Endometrial microvascular endothelial cells (primary cell): ENCODE measurements around the gene TENT4B. TPM values are rescaled to one million over a fixed set of nuclear protein-coding genes. Genes with fewer than 3 reads are reported as not detected.
"Not testable (repeated sequence)": the region's sequence is repeated elsewhere in the genome, so short reads cannot be mapped to it uniquely, and the experiment has no call there.

ENCODE experiments used
- in situ Hi-C: cut with HindIII; loops from 2 replicates; pipeline ENCODE4 v1.10.0; 2017; ENCODE audit warnings: low sequenced_read_pairs, low pct_unique_long_range_greater_than_20kb; ENCODE audit errors: inconsistent ontology term
- total RNA-seq: library from RNA; depleted of rRNA; stranded (reverse); fragments of >200 nt; gene quantifications from one replicate; pipeline ENCODE4 v1.2.3, GENCODE V29; 2015; ENCODE audit errors: inconsistent ontology term

The TENT4B gene
- total RNA-seq, 1 donor from 2014 or later = 10.8 TPM

GRCh38 chr16:50215680-50216079 is 62.6 kb downstream of the TENT4B start:
- in situ Hi-C loops = loop anchor here (25.0 kb wide), 1 partner anchor 103 kb away; no protein-coding TSS in a partner anchor

GRCh38 chr16:50216231-50216630 is 63.1 kb downstream of the TENT4B start:
- in situ Hi-C loops = loop anchor here (25.0 kb wide), 1 partner anchor 104 kb away; no protein-coding TSS in a partner anchor

GRCh38 chr16:50219402-50219975 is 66.4 kb downstream of the TENT4B start:
- in situ Hi-C loops = loop anchor here (25.0 kb wide), 1 partner anchor 107 kb away; no protein-coding TSS in a partner anchor

GRCh38 chr16:50224286-50224685 is 71.2 kb downstream of the TENT4B start:
- in situ Hi-C loops = loop anchor here (25.0 kb wide), 1 partner anchor 112 kb away; no protein-coding TSS in a partner anchor

GRCh38 chr16:50227120-50227519 is 74.0 kb downstream of the TENT4B start:
- in situ Hi-C loops = no loop called here

DNA sequence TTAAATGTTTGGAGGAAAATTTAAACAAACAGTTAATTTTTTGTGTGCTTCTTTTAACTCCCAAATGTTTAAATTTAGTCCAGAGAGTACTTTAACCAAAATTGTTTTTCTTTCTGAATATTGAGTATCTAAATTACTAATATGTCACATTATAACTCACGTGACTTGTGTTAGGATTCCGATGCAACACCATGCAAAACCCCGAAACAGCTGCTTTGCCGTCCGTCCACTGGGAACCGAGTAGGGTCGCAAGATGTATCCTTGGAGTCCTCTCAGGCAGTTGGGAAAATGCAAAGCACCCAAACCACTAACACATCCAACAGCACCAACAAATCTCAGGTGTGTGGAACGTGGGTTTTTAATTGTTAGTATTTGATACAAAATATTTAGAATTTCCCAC is 74.6 kb downstream of the TENT4B start:
- in situ Hi-C loops = no loop called here

DNA sequence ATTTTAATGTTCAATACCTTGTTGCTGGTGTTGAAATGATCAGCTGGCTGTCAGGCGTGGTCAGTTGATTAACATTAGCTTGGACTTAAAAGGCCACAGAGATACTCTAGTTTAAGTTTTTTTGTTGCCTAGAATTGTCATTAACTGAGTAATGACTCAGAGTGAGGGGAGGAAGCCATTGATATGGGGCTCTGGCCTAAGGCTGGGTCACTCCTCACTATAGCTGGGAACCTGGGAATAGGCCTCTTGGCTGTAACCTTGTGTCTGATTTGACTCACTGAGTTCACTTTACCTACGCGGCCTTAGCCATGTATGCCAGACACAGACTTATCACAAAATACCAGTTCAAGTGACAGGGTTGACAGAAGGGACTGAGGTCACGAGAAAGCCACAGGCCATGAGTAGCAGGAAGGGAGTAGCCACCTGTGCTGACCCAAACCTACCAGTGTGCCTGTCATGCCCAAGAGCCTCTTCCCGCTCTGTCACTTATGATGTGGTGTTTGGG is 75.3 kb downstream of the TENT4B start:
- in situ Hi-C loops = no loop called here

DNA sequence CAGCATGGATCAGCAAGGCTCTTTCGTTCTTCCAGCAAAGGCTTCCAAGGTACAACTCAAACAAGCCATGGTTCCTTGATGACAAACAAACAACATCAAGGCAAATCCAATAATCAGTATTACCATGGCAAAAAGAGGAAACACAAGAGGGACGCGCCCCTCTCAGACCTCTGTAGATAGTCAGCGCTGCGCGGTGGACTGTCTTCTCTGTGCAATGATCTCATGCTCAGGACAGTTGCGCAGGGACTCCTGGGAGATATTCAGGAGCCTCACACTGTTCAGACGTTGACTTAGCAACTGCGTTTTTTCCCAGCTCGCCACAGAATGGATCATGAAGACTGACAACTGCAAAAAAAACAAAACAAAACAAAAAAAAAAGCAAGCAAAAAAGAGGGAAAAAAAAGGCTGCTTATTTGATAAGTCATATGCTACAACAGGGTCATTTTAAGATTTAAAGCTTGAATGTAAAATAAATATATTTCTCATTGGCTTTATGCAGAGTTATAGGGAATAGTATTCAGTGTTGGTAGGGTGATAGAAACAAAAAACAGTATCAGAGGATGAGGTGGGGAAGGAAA is 76.1 kb downstream of the TENT4B start:
- in situ Hi-C loops = no loop called here

DNA sequence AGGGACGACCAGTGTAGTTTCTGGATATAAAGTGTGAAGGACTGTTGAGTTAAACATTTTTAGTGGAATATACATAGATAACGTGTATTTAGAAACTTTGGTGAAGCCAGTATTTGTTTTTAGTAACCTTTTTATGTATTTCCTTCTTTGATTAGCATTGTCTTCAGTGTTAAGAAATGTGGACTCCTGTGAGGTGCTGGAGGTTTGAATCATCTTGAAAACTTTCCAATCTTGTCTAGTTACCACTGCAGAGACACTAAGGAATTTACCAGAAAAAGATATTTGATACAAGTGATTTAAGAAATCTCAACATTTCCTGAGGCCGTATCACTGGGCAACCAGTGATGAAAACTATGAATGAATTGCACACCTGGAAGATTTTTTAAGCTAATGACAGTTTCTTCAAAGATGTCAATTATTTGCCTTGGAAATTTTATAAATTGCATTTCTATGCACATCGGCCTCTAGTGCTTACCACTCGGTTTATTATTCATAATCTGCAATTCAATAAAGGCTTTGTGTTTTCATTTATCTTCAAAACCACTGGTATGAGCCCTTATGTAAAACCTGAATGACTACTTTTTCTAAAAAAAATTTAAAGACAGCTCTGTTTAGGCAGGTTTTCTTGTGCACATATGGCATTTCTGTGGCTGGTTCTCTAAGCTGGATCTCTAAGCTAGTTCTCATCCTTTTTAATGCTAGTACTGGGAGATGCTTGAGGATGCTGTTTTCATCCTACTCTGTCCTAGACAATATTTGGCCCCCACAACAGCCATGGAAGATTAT is 81.9 kb downstream of the TENT4B start:
- in situ Hi-C loops = no loop called here

DNA sequence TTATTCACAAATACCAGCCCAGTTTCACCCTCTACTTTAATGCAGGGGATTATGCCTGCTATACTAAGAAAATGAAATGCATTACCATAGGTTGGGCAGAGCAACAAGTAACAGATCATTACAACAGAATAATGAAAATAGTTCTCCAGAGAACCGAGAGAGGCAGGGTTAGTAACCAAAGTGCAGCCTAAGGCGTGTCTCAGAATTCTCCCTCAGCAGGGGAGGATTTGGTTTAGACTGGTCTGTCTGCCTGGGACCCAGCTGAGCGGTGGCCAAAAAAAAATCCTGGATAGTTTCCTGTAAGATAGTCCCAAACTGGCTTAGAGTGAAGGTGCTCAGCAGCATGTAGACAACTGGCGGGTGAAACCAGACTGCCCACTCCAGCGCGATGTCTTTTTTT is 82.5 kb downstream of the TENT4B start:
- in situ Hi-C loops = no loop called here

DNA sequence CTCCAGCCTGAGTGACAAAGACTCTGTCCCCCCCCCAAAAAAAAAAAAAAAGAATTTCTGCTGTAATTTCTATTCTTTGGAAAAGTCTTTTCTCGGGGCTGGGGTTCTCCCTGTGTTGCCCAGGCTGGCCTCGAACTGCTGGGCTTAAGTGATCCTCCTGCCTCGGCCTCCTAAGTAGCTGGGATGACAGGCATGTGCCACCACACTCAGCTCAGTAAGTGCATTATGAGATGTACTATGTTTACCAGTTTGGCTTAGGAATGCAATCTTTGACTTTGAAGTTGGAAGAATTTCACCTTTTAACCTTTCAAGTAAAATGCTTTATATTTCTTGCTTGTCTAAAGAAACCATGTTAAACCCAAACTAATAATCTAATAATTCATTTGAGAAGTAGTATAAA is 85.2 kb downstream of the TENT4B start:
- in situ Hi-C loops = no loop called here

DNA sequence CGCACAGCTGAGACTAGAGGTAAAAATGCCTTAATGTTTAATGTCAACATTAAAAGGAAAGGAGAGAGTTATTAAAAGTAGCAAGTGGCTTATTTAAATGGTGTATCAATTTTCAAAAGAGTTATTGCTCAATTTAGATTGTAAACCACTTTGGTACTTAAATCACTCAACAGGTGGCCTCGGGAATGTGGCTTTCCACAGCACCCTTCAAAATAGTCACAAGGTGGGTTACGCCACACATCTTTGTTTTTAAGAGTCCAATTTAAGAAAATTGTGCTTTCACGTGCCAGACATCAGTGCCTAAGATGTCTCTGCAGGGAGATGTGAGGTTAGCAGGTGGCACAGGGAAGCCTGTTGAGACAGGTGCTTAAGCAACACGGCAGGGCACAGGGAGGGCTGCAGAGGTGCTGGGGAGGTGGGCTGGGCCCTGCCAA is 85.8 kb downstream of the TENT4B start:
- in situ Hi-C loops = no loop called here

DNA sequence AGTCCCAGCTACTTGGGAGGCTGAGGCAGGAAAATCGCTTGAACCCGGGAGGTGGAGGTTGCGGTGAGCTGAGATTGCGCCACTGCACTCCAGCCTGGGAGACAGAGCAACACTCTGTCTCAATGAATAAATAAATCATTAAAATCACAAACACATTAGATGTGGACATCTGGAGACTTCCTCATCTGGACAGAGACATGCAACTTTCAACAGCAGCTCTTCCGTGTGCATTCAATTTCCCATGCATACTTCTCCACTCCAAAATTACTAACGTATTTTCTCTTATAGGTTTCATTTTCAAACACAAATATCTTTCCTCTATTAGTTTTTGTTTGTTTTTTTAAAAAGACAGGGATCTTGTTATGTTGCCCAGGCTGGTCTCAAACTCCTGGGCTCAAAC is 89.9 kb downstream of the TENT4B start:
- in situ Hi-C loops = not testable (repeated sequence)

- in situ Hi-C loops = no loop called here
Measured at GRCh38 chr16:50244140-50244503, 91.0 kb downstream of the TENT4B start.

DNA sequence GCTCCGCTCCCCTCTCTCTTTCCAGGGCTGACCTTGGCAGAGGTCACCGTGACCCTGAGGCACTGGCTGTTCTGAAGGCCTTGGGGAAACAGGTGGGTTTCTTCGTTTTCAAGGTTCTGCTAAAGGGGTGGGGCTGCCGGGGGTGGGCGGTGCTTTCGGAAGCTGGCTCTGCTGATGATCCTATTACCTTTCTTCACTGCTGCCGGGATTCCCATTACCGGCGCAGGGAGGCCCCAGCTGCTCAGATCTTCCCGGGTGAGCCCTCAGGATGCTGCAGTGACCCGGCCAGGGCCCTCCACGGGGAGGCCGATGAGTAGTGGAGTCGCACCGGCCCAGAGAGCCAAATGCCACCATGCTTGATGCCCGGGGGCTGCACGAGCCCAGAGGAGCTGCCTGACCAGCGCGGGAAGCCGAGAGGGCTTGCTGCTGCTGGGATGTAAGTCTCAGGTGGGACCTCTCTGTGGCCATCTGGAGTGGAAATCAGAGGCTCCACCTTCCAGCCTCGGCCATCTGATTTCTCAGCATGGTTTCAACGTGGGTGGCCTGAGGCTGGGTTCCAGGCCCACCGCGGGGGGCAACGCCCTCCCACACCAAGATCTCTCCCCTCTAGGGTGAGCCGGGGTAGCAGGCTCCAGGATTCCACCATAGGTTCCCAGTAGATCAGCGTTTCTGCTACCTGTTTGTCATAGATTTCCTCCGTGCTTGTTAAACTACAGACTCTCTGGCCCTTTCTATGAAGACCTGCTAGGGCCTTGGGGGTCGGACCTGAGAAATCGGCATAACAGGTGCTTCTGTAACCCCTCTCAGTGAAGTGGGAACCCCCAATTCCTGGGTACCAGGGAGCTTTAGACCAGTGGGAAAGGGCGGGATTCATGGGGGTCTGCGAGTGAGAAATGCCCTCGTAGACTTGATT is 91.7 kb downstream of the TENT4B start:
- in situ Hi-C loops = no loop called here

DNA sequence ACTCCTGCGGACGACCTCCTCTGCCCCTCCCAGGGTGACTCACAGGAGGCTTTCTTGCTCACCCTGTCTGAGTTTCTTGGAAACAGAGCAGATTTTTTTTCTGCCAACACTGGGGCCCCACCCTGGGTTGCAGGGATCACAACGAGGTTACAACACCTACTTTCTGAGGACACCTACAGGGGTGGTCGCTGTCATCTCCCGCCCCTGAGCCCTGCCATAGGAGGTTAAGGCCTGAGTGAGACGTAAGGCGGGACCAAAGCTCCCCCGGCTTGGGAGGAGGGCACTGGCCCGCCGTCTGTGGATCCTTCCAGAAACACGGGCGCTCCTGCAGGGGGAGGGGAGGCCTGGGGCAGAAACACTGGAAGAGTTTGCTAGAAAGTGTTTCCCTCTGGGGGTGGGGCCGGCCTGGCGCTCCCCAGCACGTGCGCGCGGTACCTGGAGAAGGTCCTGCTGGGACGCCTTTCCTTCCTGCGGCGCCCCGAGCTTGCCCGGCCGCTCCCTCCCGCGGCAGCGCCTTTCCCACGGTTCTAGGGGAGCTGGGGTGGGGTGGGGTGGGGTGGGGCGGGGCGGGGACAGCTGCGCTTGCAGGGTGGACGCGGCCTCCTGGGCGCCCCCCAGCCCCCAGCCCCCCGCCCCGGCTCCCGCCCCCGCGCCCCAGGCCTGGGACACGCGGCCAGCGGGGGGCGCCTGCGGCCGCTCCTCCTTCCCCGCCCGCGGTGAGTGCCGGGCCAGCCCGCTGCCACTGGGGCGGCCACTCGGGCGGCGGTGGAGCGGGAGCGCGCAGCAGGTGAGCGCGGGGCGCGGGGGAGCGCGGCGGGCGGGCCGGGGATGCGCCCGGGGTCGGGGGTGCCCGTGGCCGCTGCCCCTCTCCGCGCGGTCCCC is 92.6 kb downstream of the TENT4B start:
- in situ Hi-C loops = no loop called here

DNA sequence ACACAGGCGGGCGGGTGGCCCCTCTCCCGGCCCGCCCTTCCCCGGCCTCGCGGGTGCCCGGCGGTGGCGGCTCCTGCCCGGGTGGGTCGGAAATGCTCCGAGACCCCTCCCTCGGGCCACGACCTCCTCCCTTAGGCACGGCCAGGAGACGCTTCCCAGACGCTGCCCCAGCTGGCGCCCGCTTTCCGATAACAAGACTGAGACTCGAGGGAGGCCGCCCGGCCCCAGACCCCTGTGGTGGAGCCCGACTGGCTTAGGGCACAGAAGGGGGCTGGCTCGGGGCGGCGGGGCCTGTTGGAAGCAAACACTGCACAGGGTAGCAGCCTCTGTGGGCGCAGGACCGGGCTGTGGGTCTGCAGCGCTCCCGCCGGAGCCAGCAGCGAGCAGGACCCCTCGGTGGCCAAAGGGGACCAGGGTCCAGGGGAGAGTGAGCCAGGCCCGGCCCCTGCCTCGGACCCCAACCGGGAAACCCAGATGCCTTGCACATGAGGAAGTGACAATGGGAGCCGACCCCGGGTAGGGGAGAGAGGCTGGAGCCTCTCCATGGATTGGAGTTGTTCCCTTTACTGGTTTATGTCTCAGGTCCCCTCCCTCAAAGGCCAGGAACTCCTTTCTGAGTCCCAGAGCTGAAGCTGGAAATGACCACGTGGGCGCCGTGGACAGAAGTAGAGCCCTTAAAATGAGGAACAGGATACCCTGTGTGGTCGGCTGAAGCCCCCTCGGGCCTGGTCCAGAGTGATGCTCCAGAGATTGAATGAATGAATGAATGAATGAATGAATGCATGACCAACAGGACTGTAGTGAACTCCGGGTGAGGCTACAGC is 93.4 kb downstream of the TENT4B start:
- in situ Hi-C loops = no loop called here
